Endodermal cell (in vitro differentiated cells): ENCODE results near the gene SAXO1. TPM values are rescaled to one million over a fixed set of nuclear protein-coding genes. Genes with fewer than 3 reads are reported as not detected.

ENCODE experiments used
- DNase-seq: peaks from one replicate; pipeline ENCODE4 v3.0.0-alpha.2; 2017
- H3K27ac ChIP-seq: 2 replicates; pipeline ENCODE4 v1.5.1; 2013; ENCODE audit warnings: mild to moderate bottlenecking, low read depth, low read length, moderate library complexity
- H3K27me3 ChIP-seq: 2 replicates; pipeline ENCODE4 v1.6.1; 2013; ENCODE audit warnings: mild to moderate bottlenecking, low read length, moderate library complexity; ENCODE audit not compliant: insufficient read depth, control insufficient read depth, poor library complexity, severe bottlenecking
- H3K36me3 ChIP-seq: 2 replicates; pipeline ENCODE4 v1.7.0; 2013; ENCODE audit warnings: mild to moderate bottlenecking, low read length, moderate library complexity; ENCODE audit not compliant: control insufficient read depth, insufficient read depth
- H3K4me1 ChIP-seq: one replicate; pipeline ENCODE4 v1.7.0; 2013; ENCODE audit warnings: low read length; ENCODE audit not compliant: control insufficient read depth, insufficient read depth
- H3K4me3 ChIP-seq: 2 replicates; pipeline ENCODE4 v1.5.1; 2013; ENCODE audit warnings: mild to moderate bottlenecking, low read length, moderate library complexity
- H3K9ac ChIP-seq: 2 replicates; pipeline ENCODE4 v1.6.1; 2013; ENCODE audit warnings: mild to moderate bottlenecking, low read length, moderate library complexity; ENCODE audit not compliant: poor library complexity, severe bottlenecking; ENCODE audit errors: extremely low read depth
- H3K9me3 ChIP-seq: 2 replicates; pipeline ENCODE4 v1.6.1; 2013; ENCODE audit warnings: mild to moderate bottlenecking, low read length, moderate library complexity; ENCODE audit not compliant: control insufficient read depth
- H3K27ac Mint-ChIP-seq: 2 replicates; pipeline ENCODE4 v1.8.0; 2020; ENCODE audit warnings: mixed read lengths
- H3K27me3 Mint-ChIP-seq: 2 replicates; pipeline ENCODE4 v1.8.0; 2021; ENCODE audit warnings: mild to moderate bottlenecking, mixed read lengths; ENCODE audit not compliant: insufficient read depth
- H3K36me3 Mint-ChIP-seq: 2 replicates; pipeline ENCODE4 v1.8.0; 2020; ENCODE audit warnings: low read depth, mixed read lengths
- H3K4me1 Mint-ChIP-seq: 2 replicates; pipeline ENCODE4 v1.8.0; 2020; ENCODE audit warnings: mixed read lengths
- H3K4me3 Mint-ChIP-seq: 2 replicates; pipeline ENCODE4 v1.8.0; 2020; ENCODE audit warnings: mild to moderate bottlenecking, moderate library complexity, mixed read lengths
- H3K9me3 Mint-ChIP-seq: 2 replicates; pipeline ENCODE4 v1.8.0; 2020; ENCODE audit warnings: mild to moderate bottlenecking, mixed read lengths
- WGBS, 2 experiments: methylation state at CpG; one replicate each; pipeline versions ENCODE4 v1.1.5 to v1.1.7; 2013; ENCODE audit warnings: missing lambda C conversion rate in 2 of 2, mixed read lengths in 1 of 2; ENCODE audit not compliant: insufficient coverage in 1 of 2, insufficient read length in 1 of 2; 5-methylcytosine and 5-hydroxymethylcytosine counted together
- total RNA-seq, 2 donors: library from RNA; stranded (reverse); fragmentation: NEBNext Ultra II Directional in 1 of 2; extraction: Animal tissue kit (Norgen Biotek cat#: 25700) in 1 of 2; gene quantifications; 2 replicates in 1 of 2; 3 replicates in 1 of 2; pipeline ENCODE4 v1.2.1, GENCODE V29; 2021
- TF ChIP-seq, protein P1 (sequence below): fragments of 200-600 bp; sonication (generic); conservative IDR thresholded peaks from 2 replicates; pipeline ENCODE4 v1.5.0; 2021; ENCODE audit warnings: antibody characterized with exemption, mild to moderate bottlenecking

Gene SAXO1
- total RNA-seq, 2 donors from 2014 or later, result 0.04 to 1.2 TPM

DNA sequence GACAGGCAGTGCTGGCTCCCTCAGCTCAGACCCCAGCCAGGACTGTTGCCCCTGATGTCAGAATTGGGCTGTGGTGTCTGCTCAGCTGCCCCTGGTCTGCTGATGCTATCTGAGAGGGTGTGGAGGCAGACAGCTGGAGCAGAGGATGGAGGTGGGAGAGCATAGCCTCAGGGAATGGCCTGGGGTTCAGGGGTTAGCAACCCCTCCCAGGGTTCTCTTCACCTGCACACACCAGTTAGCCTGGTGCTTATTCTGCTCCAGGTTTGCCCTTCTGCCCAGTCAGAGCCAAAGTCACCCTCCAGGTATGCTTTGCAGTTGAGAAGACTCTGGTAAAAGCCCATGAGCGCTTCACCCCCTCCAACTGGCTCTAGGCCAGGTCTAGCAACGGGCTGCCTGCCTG lies 109.8 kb downstream of the SAXO1 start:
- H3K4me3 Mint-ChIP-seq, result no peak overlapping the region
- no peaks in the 10 kb centered on the region for H3K27me3 Mint-ChIP-seq
- TF ChIP-seq, protein P1, sequence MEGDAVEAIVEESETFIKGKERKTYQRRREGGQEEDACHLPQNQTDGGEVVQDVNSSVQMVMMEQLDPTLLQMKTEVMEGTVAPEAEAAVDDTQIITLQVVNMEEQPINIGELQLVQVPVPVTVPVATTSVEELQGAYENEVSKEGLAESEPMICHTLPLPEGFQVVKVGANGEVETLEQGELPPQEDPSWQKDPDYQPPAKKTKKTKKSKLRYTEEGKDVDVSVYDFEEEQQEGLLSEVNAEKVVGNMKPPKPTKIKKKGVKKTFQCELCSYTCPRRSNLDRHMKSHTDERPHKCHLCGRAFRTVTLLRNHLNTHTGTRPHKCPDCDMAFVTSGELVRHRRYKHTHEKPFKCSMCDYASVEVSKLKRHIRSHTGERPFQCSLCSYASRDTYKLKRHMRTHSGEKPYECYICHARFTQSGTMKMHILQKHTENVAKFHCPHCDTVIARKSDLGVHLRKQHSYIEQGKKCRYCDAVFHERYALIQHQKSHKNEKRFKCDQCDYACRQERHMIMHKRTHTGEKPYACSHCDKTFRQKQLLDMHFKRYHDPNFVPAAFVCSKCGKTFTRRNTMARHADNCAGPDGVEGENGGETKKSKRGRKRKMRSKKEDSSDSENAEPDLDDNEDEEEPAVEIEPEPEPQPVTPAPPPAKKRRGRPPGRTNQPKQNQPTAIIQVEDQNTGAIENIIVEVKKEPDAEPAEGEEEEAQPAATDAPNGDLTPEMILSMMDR, result no peak
- H3K27ac ChIP-seq, result no peak overlapping the region
- no peak overlapping the region for H3K27ac Mint-ChIP-seq
- H3K4me1 ChIP-seq, result no peaks in the 10 kb centered on the region
- H3K4me1 Mint-ChIP-seq, result peaks cover 4% of the 10 kb centered on the region
- H3K9me3 Mint-ChIP-seq, result no peaks in the 10 kb centered on the region
- WGBS, 2 experiments, result 96% methylated on average over 2 of the region's 2 CpGs; no CpG with 5 or more reads in 1 of the 2 experiments
- H3K9me3 ChIP-seq, result no peaks in the 10 kb centered on the region
- H3K36me3 ChIP-seq, result no peaks in the 10 kb centered on the region
- no peaks in the 10 kb centered on the region for H3K36me3 Mint-ChIP-seq
- H3K9ac ChIP-seq, result no peak overlapping the region
- no peak for DNase-seq
- no peak overlapping the region for H3K4me3 ChIP-seq
- no peaks in the 10 kb centered on the region for H3K27me3 ChIP-seq

DNA sequence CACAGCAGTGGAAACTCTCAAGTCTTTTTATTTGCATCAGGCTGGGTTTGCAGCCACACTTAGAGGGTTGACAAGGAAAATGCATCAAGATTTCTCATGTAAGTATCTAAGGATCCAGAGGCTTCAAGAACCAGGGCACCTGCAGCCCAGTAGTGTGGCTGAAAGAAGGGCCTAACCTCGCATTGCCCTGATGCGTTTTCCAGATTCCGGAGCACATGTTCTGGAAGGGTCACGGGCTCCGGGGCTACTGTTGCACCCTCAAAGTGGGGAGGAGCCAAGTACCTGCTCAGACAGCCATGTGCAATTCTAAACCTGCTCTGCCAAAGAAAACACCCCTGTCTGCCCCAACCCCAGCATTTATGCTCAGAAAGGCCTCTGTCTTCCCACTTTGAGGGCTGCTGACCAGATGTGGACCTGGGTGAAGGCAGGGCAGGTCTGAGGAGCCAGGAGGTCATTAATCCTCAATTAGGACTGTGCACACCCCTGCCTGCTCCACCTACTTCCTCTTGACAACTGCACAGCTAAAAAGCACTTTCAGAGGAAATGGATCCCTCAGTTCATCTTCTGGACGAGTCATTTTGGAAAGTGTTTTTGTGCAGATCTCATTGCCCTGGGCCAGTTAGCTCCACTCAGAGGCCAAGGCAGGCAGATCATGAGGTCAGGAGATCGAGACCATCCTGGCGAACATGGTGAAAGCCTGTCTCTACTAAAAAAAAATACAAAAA lies 110.7 kb downstream of the SAXO1 start:
- Mint-ChIP-seq H3K4me1 (peaks cover 4% of the 10 kb centered on the region), H3K27ac (no peak overlapping the region), H3K36me3 (no peaks in the 10 kb centered on the region), H3K9me3 (no peaks in the 10 kb centered on the region), H3K4me3 (no peak overlapping the region), H3K27me3 (no peaks in the 10 kb centered on the region)
- no peak for DNase-seq
- H3K27ac ChIP-seq, result no peak overlapping the region
- no peaks in the 10 kb centered on the region for H3K36me3 ChIP-seq
- H3K9me3 ChIP-seq, result no peaks in the 10 kb centered on the region
- H3K4me3 ChIP-seq, result no peak overlapping the region
- WGBS, 2 experiments, result 90 to 96% methylated on average over 5 to 8 of the region's 8 CpGs
- TF ChIP-seq, protein P1, result no peak
- H3K4me1 ChIP-seq, result no peaks in the 10 kb centered on the region
- no peak overlapping the region for H3K9ac ChIP-seq
- no peaks in the 10 kb centered on the region for H3K27me3 ChIP-seq

DNA sequence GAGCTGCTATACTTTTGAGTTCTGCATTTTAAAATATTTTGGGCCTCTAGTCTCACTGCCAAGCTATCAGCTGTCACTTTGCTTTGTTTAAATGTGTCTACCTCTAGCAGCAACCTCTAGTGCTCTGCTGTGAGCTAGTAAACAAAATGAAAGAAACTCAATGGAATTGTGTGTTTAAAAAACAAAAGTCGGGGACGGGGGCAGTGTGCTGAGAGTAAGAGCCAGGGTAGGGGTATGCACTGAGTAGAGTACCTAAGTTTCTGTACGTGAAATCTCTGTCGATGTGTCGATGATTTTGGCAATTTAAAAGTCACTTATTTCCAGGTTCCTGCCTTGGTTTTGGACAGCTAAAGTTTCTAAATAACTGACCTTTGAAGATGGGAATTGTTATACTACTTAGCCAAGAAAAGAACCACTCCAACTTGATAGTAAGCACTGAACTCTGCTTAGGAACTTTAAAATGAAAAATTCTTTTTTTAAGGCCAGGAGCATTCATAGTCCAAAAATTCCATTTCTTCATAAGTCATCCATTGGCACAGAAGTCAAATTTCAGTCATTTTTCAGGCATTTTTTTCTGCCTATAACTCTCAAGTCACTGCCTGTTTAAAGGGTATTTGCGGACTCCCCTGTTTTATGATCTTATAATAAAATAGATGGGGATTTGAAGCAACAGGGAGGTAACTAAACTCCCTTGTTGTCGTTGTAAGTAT lies 111.5 kb downstream of the SAXO1 start:
- Histone ChIP-seq H3K27me3 (no peaks in the 10 kb centered on the region), H3K36me3 (no peaks in the 10 kb centered on the region), H3K4me3 (no peak overlapping the region), H3K4me1 (no peaks in the 10 kb centered on the region), H3K27ac (no peak overlapping the region), H3K9me3 (no peaks in the 10 kb centered on the region), H3K9ac (no peak overlapping the region)
- no peak overlapping the region for H3K4me3 Mint-ChIP-seq
- TF ChIP-seq, protein P1, result no peak
- no peaks in the 10 kb centered on the region for H3K36me3 Mint-ChIP-seq
- peaks cover 4% of the 10 kb centered on the region for H3K4me1 Mint-ChIP-seq
- no peak for DNase-seq
- H3K27ac Mint-ChIP-seq, result no peak overlapping the region
- no peaks in the 10 kb centered on the region for H3K27me3 Mint-ChIP-seq
- WGBS, 2 experiments, result 87 to 92% methylated on average over 4 to 7 of the region's 7 CpGs
- H3K9me3 Mint-ChIP-seq, result no peaks in the 10 kb centered on the region
